K562 (cell line): ENCODE data around the gene NUBP2. TPM values are rescaled to one million over a fixed set of nuclear protein-coding genes. Genes with fewer than 3 reads are reported as not detected.

Experiments
- DNMT1 ChIP-seq: fragments of 450-650 bp; IDR thresholded peaks from 2 replicates; pipeline ENCODE4 v1.6.1; 2016; ENCODE audit warnings: antibody characterized with exemption, mild to moderate bottlenecking
- EWSR1 ChIP-seq: fragments of 450-650 bp; IDR thresholded peaks from 2 replicates; pipeline ENCODE4 v1.6.1; 2018; ENCODE audit warnings: borderline replicate concordance, mild to moderate bottlenecking, low read depth, moderate library complexity; ENCODE audit not compliant: partially characterized antibody
- ILF3 ChIP-seq: fragments of 450-650 bp; IDR thresholded peaks from 2 replicates; pipeline ENCODE4 v1.6.1; 2018; ENCODE audit warnings: antibody characterized with exemption, mild to moderate bottlenecking, moderate library complexity, borderline replicate concordance
- MGA ChIP-seq: fragments of 450-650 bp; IDR thresholded peaks from 2 replicates; pipeline ENCODE4 v1.6.1; 2016; ENCODE audit warnings: mild to moderate bottlenecking, moderate library complexity
- MNT ChIP-seq, 2 experiments: fragments of 450-650 bp; conservative IDR thresholded peaks; 2 replicates each; pipeline ENCODE4 v1.6.1; 2017; ENCODE audit warnings: mild to moderate bottlenecking in 2 of 2, moderate library complexity in 2 of 2
- MTA2 ChIP-seq: fragments of 450-650 bp; IDR thresholded peaks from 2 replicates; pipeline ENCODE4 v1.6.1; 2016; ENCODE audit warnings: low read depth
- NCOA6 ChIP-seq: fragments of 450-650 bp; IDR thresholded peaks from 2 replicates; pipeline ENCODE4 v1.6.1; 2017; ENCODE audit warnings: mild to moderate bottlenecking
- NR2C2 ChIP-seq, 2 experiments: fragments of 200-800 bp in 1 of 2; sonication (Bioruptor generic) in 1 of 2; sonication (generic) in 1 of 2; formaldehyde crosslinking in 1 of 2; IDR thresholded peaks; 2 replicates each; pipeline versions ENCODE4 v1.6.1 to v1.8.0; 2016 to 2022; ENCODE audit warnings: mild to moderate bottlenecking in 1 of 2, missing compliant biosample characterization in 1 of 2, missing genetic modification characterization in 1 of 2, missing genetic modification reagents in 1 of 2
- PML ChIP-seq: IDR thresholded peaks from 2 replicates; pipeline ENCODE4 v1.6.1; 2012; ENCODE audit warnings: low read length, inconsistent platforms
- PYGO2 ChIP-seq: fragments of 450-650 bp; IDR thresholded peaks from 2 replicates; pipeline ENCODE4 v1.6.1; 2016; ENCODE audit warnings: mild to moderate bottlenecking, missing genetic modification characterization, moderate library complexity, missing compliant biosample characterization
- ZNF263 ChIP-seq: sonication (generic); formaldehyde crosslinking; IDR thresholded peaks from 2 replicates; pipeline ENCODE4 v1.8.0; 2022; ENCODE audit warnings: mild to moderate bottlenecking, missing genetic modification reagents, borderline replicate concordance
- ZNF3 ChIP-seq: fragments of 250-450 bp; sonication (Bioruptor Pico); IDR thresholded peaks from 2 replicates; pipeline ENCODE4 v1.5.0; 2021; ENCODE audit warnings: mild to moderate bottlenecking, moderate library complexity
- ZNF408 ChIP-seq: fragments of 250-450 bp; sonication (Bioruptor Pico); IDR thresholded peaks from 2 replicates; pipeline ENCODE4 v1.4.0; 2020; ENCODE audit warnings: low read depth, mild to moderate bottlenecking, moderate library complexity
- ZNF695 ChIP-seq: fragments of 450-650 bp; formaldehyde crosslinking; IDR thresholded peaks from 2 replicates; pipeline ENCODE4 v1.4.0; 2020; ENCODE audit warnings: mild to moderate bottlenecking, moderate library complexity
- ZSCAN29 ChIP-seq: fragments of 450-650 bp; IDR thresholded peaks from 2 replicates; pipeline ENCODE4 v1.6.1; 2017
- polyA plus RNA-seq, 8 experiments: library from polyadenylated mRNA; depleted of rRNA in 4 of 8; stranded (reverse) in 5 of 8; unstranded in 3 of 8; fragments of >200 nt; fragmentation: Nextera tagmentation in 2 of 8; fragmentation: Illumina TruSeq in 1 of 8; extraction: Ambion mirVana in 2 of 8; extraction: Trizol in 1 of 8; gene quantifications; 2 replicates each; pipeline versions ENCODE4 v1.2.1 to v1.2.3, GENCODE V29; 2011 to 2014; ENCODE audit warnings: inconsistent platforms in 1 of 8, missing spikeins in 1 of 8
- total RNA-seq, 7 experiments: library from RNA; depleted of rRNA in 6 of 7; stranded (reverse); fragments of >200 nt in 6 of 7; fragmentation: Illumina TruSeq in 2 of 7; extraction: Trizol in 2 of 7; gene quantifications; 2 replicates each; pipeline versions ENCODE4 v1.2.1 to v1.2.3, GENCODE V29; 2011 to 2021; ENCODE audit warnings: low replicate concordance in 1 of 7

NUBP2 gene
- total and polyA plus RNA-seq, 9 of the 15 experiments (the other 6 are each of a cell fraction or from before 2014, with no cell fraction given) = 1.8 to 115 (median 24.0) TPM

- TF ChIP-seq EWSR1 (no peak), NR2C2 (CRISPR knock-in tag; IDR thresholded peaks at IDR 0.05) (peak; percentile 76), NR2C2 (tag; IDR thresholded peaks at IDR 0.05) (peak; percentile 82), DNMT1 (no peak), MTA2 (no peak), ZNF3 (CRISPR knock-in tag) (no peak), PML (no peak), NCOA6 (peak; percentile 97), ZSCAN29 (no peak), ZNF408 (CRISPR knock-in tag) (no peak), ZNF695 (CRISPR knock-in tag) (no peak), MNT (conservative IDR thresholded peaks at IDR 0.05) (peak; percentile 97 to 98), MGA (peak; percentile 91), ZNF263 (no peak), ILF3 (no peak), PYGO2 (tag) (no peak)
Measured at GRCh38 chr16:1826691-1827573, 44.2 kb downstream of the NUBP2 start, which contains the start of the genes FAHD1 and HAGH (continued).
